SU-DHL-6 (cell line): Measurements from ENCODE around the gene SLX9.

Source experiments
- CTCF ChIP-seq: fragments of 200-600 bp; sonication (generic); IDR thresholded peaks from one replicate; pipeline ENCODE4 v1.5.1; 2017; ENCODE audit warnings: antibody characterized with exemption, mild to moderate bottlenecking, low read length, moderate library complexity; ENCODE audit not compliant: insufficient read depth, poor library complexity, severe bottlenecking
- EZH2phosphoT487 ChIP-seq: fragments of 200-600 bp; sonication (generic), shearing (Covaris generic); conservative IDR thresholded peaks from 2 replicates; pipeline ENCODE4 v1.6.1; 2018; ENCODE audit warnings: mild to moderate bottlenecking, antibody characterized with exemption, low read length, moderate library complexity, mixed read lengths

- TF ChIP-seq CTCF: no peak
- no peak for TF ChIP-seq EZH2phosphoT487
Measured at GRCh38 chr21:44950351-44950750, 10.5 kb downstream of the SLX9 start.
